ENCODE data around the gene IQCH.

DNA sequence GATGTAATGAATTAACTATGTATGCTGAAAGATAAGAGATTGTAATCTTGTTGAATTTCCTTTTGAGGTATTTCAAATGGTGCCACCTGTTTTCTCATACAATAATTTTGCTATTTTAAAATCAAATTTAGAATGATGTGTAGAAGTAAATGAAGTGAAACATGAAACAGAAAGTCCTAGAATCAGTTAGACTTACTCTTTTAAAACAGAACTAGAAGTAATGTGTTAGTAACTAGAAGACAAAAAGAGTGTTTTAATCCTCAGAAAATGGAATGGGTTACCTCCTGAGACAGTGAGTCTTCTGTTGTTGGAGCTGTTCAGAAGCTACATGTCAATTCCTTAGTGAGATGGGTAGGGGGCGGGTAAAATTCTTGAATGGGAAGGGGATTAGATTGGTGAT lies 279.8 kb downstream of the IQCH start:
- TF ChIP-seq, protein P1, sequence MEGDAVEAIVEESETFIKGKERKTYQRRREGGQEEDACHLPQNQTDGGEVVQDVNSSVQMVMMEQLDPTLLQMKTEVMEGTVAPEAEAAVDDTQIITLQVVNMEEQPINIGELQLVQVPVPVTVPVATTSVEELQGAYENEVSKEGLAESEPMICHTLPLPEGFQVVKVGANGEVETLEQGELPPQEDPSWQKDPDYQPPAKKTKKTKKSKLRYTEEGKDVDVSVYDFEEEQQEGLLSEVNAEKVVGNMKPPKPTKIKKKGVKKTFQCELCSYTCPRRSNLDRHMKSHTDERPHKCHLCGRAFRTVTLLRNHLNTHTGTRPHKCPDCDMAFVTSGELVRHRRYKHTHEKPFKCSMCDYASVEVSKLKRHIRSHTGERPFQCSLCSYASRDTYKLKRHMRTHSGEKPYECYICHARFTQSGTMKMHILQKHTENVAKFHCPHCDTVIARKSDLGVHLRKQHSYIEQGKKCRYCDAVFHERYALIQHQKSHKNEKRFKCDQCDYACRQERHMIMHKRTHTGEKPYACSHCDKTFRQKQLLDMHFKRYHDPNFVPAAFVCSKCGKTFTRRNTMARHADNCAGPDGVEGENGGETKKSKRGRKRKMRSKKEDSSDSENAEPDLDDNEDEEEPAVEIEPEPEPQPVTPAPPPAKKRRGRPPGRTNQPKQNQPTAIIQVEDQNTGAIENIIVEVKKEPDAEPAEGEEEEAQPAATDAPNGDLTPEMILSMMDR (IDR thresholded peaks at IDR 0.05 in 8 of 11, conservative IDR thresholded peaks at IDR 0.05 in 3 of 11) = no peak
- TF ChIP-seq POLR2AphosphoS5 (IDR thresholded peaks at IDR 0.05) (no peak), POLR2A (IDR thresholded peaks at IDR 0.05) (no peak)
